Subcutaneous abdominal adipose tissue (tissue), 5 donors: Measurements from ENCODE around the gene TTLL3.
A peak's percentile ranks its signal among the peaks of the same experiment; 100 is the strongest.

Experiments
- H3K27ac ChIP-seq: one replicate; pipeline ENCODE4 v1.7.0; 2013; ENCODE audit warnings: low read depth, mild to moderate bottlenecking, inconsistent platforms, low read length, moderate library complexity
- H3K27me3 ChIP-seq, 5 donors: one replicate each; pipeline ENCODE4 v1.7.0; 2013; ENCODE audit warnings: low read length in 5 of 5, inconsistent platforms in 1 of 5; ENCODE audit not compliant: control insufficient read depth in 5 of 5, insufficient read depth in 4 of 5
- H3K36me3 ChIP-seq, 5 donors: one replicate each; pipeline ENCODE4 v1.7.0; 2013; ENCODE audit warnings: low read length in 5 of 5; ENCODE audit not compliant: control insufficient read depth in 5 of 5, insufficient read depth in 5 of 5
- H3K4me1 ChIP-seq, 5 donors: one replicate each; pipeline ENCODE4 v1.7.0; 2013; ENCODE audit warnings: low read length in 5 of 5, mild to moderate bottlenecking in 3 of 5, moderate library complexity in 1 of 5; ENCODE audit not compliant: control insufficient read depth in 5 of 5, insufficient read depth in 5 of 5
- H3K4me3 ChIP-seq, 5 donors: one replicate each; pipeline ENCODE4 v1.7.0; 2013; ENCODE audit warnings: low read length in 5 of 5, low read depth in 1 of 5
- H3K9ac ChIP-seq, 5 donors: one replicate each; pipeline ENCODE4 v1.7.0; 2013; ENCODE audit warnings: low read length in 5 of 5, mild to moderate bottlenecking in 4 of 5, moderate library complexity in 3 of 5
- H3K9me3 ChIP-seq, 5 donors: one replicate each; pipeline ENCODE4 v1.7.0; 2013; ENCODE audit warnings: low read length in 5 of 5; ENCODE audit not compliant: control insufficient read depth in 5 of 5
- donor health status: healthy.
- donor health status: healthy.
- donor health status: healthy.
- donor health status: healthy.
- donor health status: healthy.

TTLL3 gene

DNA sequence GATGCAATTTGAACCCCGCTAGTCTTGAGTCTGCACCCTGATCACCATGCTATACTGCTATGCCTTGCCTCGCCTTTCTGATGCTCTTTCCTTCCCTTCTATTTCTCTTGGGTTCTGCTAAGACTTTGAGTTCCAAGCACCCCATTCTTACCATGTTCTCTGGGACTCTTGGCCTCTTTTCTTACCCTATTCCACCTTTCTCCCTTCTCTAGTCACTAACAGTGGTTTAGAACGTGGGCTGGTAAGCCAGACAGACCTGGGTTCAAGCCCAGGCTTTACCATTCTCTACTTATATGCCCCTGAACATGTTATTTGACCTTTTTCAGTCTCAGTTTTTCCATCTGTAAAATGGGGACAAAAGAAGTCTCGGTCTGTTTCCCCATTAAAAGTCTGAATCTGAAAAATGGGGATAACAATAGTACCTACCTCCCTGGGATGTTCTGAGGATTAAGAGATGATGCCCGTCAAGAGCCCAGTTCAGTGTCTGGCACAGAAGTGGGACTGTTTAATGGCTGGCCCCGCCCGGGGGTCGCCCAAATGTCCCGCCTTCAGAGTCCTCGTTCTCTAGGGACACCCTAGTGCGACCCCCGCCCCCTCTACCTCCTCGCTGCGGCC, 18.2 kb upstream of the TTLL3 start:
- H3K4me1 ChIP-seq = peaks cover 2 to 36% (median 29%) of the 10 kb centered on the region in 5 donors
- H3K36me3 ChIP-seq = peaks cover 8 to 37% (median 28%) of the 10 kb centered on the region in 5 donors
- no peaks in the 10 kb centered on the region for H3K27me3 ChIP-seq

GRCh38 chr3:9792405-9793160, 17.5 kb upstream of the TTLL3 start, which contains the start of the genes ARPC4 and TADA3:
Gene ARPC4, plus strand, starts transcription at chr3:9793082. Its CDS starts 40 bp downstream, at chr3:9793122.
Gene TADA3, minus strand, starts transcription at chr3:9792473. Its CDS starts 1,007 bp downstream, at chr3:9791466.
- Histone ChIP-seq H3K27ac (peak within 1 kb of the TSS; percentile 97), H3K9ac (peak within 1 kb of the TSS; percentile 86 to 99 (median 97)), H3K4me1 (peaks cover 2 to 40% (median 29%) of the 10 kb centered on the region in 5 donors), H3K4me3 (peak within 1 kb of the TSS; percentile 72 to 99 (median 96)), H3K27me3 (no peaks in the 10 kb centered on the region), H3K9me3 (no peaks in the 10 kb centered on the region), H3K36me3 (peaks cover 4 to 37% (median 28%) of the 10 kb centered on the region in 5 donors)

More for the DNA sequence above, 18.2 kb upstream of the TTLL3 start:
- Histone ChIP-seq H3K4me3 (peak overlapping the region; percentile 67 to 99 (median 83)), H3K9ac (peak overlapping the region in 4 of 5 donors; percentile 74 to 98 (median 92)), H3K9me3 (no peaks in the 10 kb centered on the region), H3K27ac (peak overlapping the region; percentile 97)

GRCh38 chr3:9793161-9793781, 16.8 kb upstream of the TTLL3 start:
- Histone ChIP-seq H3K4me1 (peaks cover 2 to 40% (median 29%) of the 10 kb centered on the region in 5 donors), H3K4me3 (peak overlapping the region; percentile 72 to 99 (median 96)), H3K27ac (peak overlapping the region; percentile 97), H3K27me3 (no peaks in the 10 kb centered on the region), H3K36me3 (peaks cover 8 to 40% (median 31%) of the 10 kb centered on the region in 5 donors), H3K9ac (peak overlapping the region; percentile 86 to 99 (median 97)), H3K9me3 (no peaks in the 10 kb centered on the region)

GRCh38 chr3:9794400-9794799, 15.7 kb upstream of the TTLL3 start:
- Histone ChIP-seq H3K4me1 (peaks cover 2 to 40% (median 29%) of the 10 kb centered on the region in 5 donors), H3K36me3 (peaks cover 12 to 44% (median 38%) of the 10 kb centered on the region in 5 donors), H3K9me3 (no peaks in the 10 kb centered on the region), H3K4me3 (no peak overlapping the region), H3K27ac (peak overlapping the region; percentile 97), H3K9ac (no peak overlapping the region), H3K27me3 (no peaks in the 10 kb centered on the region)

GRCh38 chr3:9795207-9795606, 14.9 kb upstream of the TTLL3 start:
- Histone ChIP-seq H3K27me3 (no peaks in the 10 kb centered on the region), H3K4me3 (no peak overlapping the region), H3K9ac (peak overlapping the region in 1 of 5 donors; percentile 20), H3K27ac (no peak overlapping the region), H3K4me1 (peaks cover 2 to 40% (median 29%) of the 10 kb centered on the region in 5 donors), H3K9me3 (no peaks in the 10 kb centered on the region), H3K36me3 (peaks cover 15 to 44% (median 38%) of the 10 kb centered on the region in 5 donors)

GRCh38 chr3:9797196-9797945, 12.7 kb upstream of the TTLL3 start:
- no peak overlapping the region for H3K9ac ChIP-seq
- H3K4me1 ChIP-seq = peaks cover 2 to 28% (median 20%) of the 10 kb centered on the region in 5 donors
- no peaks in the 10 kb centered on the region for H3K27me3 ChIP-seq

DNA sequence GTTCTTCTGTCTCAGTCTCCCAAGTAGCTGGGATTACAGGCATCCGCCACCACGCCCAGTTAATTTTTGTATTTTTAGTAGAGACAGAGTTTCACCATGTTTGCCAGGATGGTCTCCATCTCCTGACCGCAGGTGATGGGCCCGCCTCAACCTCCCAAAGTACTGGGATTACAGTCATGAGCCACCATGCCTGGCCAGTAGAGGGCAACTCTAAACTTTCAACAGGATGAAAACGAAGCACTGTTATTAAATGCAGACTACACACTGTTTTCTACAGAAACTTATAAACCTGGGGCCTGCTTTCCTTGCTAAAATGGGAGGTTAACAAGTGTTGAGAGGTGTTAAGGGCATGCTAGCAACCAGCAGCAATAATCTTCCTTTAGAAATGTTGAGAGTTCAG, 9.5 kb upstream of the TTLL3 start:
- Histone ChIP-seq H3K9ac (no peak overlapping the region), H3K4me1 (peaks cover 0 to 10% (median under 1%) of the 10 kb centered on the region in 5 donors), H3K36me3 (peaks cover 28 to 83% (median 76%) of the 10 kb centered on the region in 5 donors), H3K4me3 (no peak overlapping the region), H3K9me3 (no peaks in the 10 kb centered on the region), H3K27ac (no peak overlapping the region), H3K27me3 (no peaks in the 10 kb centered on the region)

More at GRCh38 chr3:9797196-9797945, 12.7 kb upstream of the TTLL3 start:
- H3K36me3 ChIP-seq = peaks cover 20 to 60% (median 47%) of the 10 kb centered on the region in 5 donors
- H3K27ac ChIP-seq = no peak overlapping the region
- no peaks in the 10 kb centered on the region for H3K9me3 ChIP-seq
- no peak overlapping the region for H3K4me3 ChIP-seq

DNA sequence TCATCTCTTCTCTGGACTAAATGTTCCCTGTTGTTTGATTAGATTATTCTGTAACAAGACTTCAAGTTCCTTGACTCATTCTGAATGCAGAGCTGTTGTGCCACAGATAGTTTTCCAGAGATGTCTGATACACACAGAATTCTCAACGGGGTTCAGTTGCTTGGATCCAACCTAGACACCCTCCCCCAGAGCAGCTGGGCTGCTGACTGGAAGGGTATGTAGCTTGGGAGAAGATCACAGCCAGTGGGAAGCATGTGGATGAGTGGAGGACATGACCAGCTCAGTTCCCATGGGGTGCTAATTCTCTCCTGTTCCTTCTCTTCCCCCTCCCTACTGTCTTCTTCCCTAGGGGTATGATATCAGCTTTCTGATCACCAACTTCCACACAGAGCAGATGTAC, 6.6 kb upstream of the TTLL3 start:
- no peak overlapping the region for H3K27ac ChIP-seq
- no peak overlapping the region for H3K9ac ChIP-seq
- H3K4me3 ChIP-seq = no peak overlapping the region
- no peaks in the 10 kb centered on the region for H3K9me3 ChIP-seq
- no peaks in the 10 kb centered on the region for H3K27me3 ChIP-seq
- H3K4me1 ChIP-seq = no peaks in the 10 kb centered on the region
- H3K36me3 ChIP-seq = peaks cover 24 to 90% (median 79%) of the 10 kb centered on the region in 5 donors

DNA sequence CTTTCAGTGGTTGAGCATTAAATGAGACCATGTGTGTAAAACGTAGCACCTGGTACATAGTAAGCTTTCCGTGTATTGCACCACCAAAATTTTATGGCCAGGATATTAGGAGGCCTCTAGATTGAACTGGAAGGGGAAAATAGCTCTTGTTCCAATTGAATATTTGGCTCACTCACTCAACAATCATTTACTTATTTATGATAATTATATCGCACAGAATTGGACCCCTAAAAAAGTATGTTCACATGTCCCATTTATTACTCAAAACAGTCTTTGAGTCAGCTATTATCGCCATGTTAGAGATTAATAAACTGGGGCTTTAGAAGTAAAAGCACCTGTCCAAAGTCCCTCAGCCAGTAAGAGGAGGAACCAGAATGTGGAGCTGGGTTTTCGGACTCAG, 5.1 kb upstream of the TTLL3 start:
- peaks cover 15 to 74% (median 65%) of the 10 kb centered on the region in 5 donors for H3K36me3 ChIP-seq
- no peaks in the 10 kb centered on the region for H3K9me3 ChIP-seq
- no peak overlapping the region for H3K27ac ChIP-seq
- H3K4me3 ChIP-seq = no peak overlapping the region
- peaks cover 0 to 10% (median 7%) of the 10 kb centered on the region in 5 donors for H3K4me1 ChIP-seq
- H3K9ac ChIP-seq = no peak overlapping the region
- H3K27me3 ChIP-seq = no peaks in the 10 kb centered on the region
